SK-N-SH (cell line): Measurements from ENCODE around the gene COMT. TPM values are rescaled to one million over a fixed set of nuclear protein-coding genes. Genes with fewer than 3 reads are reported as not detected.

Experiments used
- CTCF ChIA-PET: fragments of 300-600, 350-600 bp; formaldehyde crosslinking; extraction: SDS; loops from one replicate; lab custom pipeline; 2021; lab: Yijun Ruan, JAX
- POLR2A ChIA-PET: fragments of 350-600 bp; sonication (Branson Sonifier 250); formaldehyde crosslinking; extraction: SDS; loops from one replicate; lab custom pipeline; 2020; ENCODE audit warnings: antibody characterized with exemption, inconsistent platforms; lab: Yijun Ruan, JAX
- DNase-seq: peaks from one replicate; pipeline ENCODE4 v3.0.0; 2012
- H2AFZ ChIP-seq: fragments of 200-600 bp; sonication (generic); 2 replicates; pipeline ENCODE4 v1.8.1; 2016; ENCODE audit warnings: antibody characterized with exemption, mild to moderate bottlenecking, low read depth
- H3F3A ChIP-seq: fragments of 200-600 bp; sonication (generic); replicated peaks from 2 replicates; pipeline ENCODE3; 2016; ENCODE audit warnings: antibody characterized with exemption, mild to moderate bottlenecking; ENCODE audit not compliant: insufficient read depth
- H3K27ac ChIP-seq, 2 experiments: fragments of 200-500 bp in 1 of 2; fragments of 200-600 bp in 1 of 2; sonication (Bioruptor generic) in 1 of 2; sonication (generic), shearing (Covaris generic) in 1 of 2; 2 replicates each; pipeline versions ENCODE4 v1.5.1 to v1.6.1; 2014 to 2016; ENCODE audit warnings: low read depth in 2 of 2, inconsistent platforms in 1 of 2, low read length in 1 of 2, mild to moderate bottlenecking in 1 of 2, mixed read lengths in 1 of 2
- H3K27me3 ChIP-seq: fragments of 200-600 bp; sonication (generic), shearing (Covaris generic); 2 replicates; pipeline ENCODE4 v1.6.1; 2016; ENCODE audit warnings: mixed run types; ENCODE audit not compliant: insufficient read depth
- H3K36me3 ChIP-seq, 2 experiments: fragments of 200-500 bp in 1 of 2; fragments of 200-600 bp in 1 of 2; sonication (Bioruptor generic) in 1 of 2; sonication (generic) in 1 of 2; replicated peaks in 1 of 2; 2 replicates each; pipeline versions ENCODE3 to v1.5.1; 2014 to 2016; ENCODE audit warnings: low read length in 1 of 2, mild to moderate bottlenecking in 1 of 2; ENCODE audit not compliant: insufficient read depth in 2 of 2, control insufficient read depth in 1 of 2
- H3K4me1 ChIP-seq, 2 experiments: fragments of 200-500 bp in 1 of 2; fragments of 200-600 bp in 1 of 2; sonication (Bioruptor generic) in 1 of 2; sonication (generic), shearing (Covaris generic) in 1 of 2; 2 replicates each; pipeline versions ENCODE4 v1.5.1 to v1.6.1; 2014 to 2016; ENCODE audit warnings: low read depth in 1 of 2, low read length in 1 of 2, mixed run types in 1 of 2; ENCODE audit not compliant: insufficient read depth in 2 of 2, control insufficient read depth in 1 of 2
- H3K4me2 ChIP-seq: fragments of 200-600 bp; sonication (generic), shearing (Covaris generic); 2 replicates; pipeline ENCODE4 v1.6.1; 2017; ENCODE audit warnings: mixed run types
- H3K4me3 ChIP-seq, 2 experiments: fragments of 200-500 bp in 1 of 2; fragments of 200-600 bp in 1 of 2; sonication (Bioruptor generic) in 1 of 2; sonication (generic), shearing (Covaris generic) in 1 of 2; 2 replicates each; pipeline versions ENCODE4 v1.5.1 to v1.8.1; 2014 to 2016; ENCODE audit warnings: low read depth in 2 of 2, inconsistent platforms in 1 of 2, low read length in 1 of 2, mild to moderate bottlenecking in 1 of 2, mixed read lengths in 1 of 2, moderate library complexity in 1 of 2
- H3K79me2 ChIP-seq: fragments of 200-600 bp; sonication (generic); 2 replicates; pipeline ENCODE4 v1.8.1; 2017; ENCODE audit warnings: mild to moderate bottlenecking; ENCODE audit not compliant: insufficient read depth
- H3K9ac ChIP-seq: fragments of 200-600 bp; sonication (generic); 2 replicates; pipeline ENCODE4 v1.6.1; 2017; ENCODE audit warnings: mixed run types
- H3K9me2 ChIP-seq: fragments of 200-600 bp; sonication (generic); 2 replicates; pipeline ENCODE4 v1.6.1; 2017; ENCODE audit warnings: mixed run types
- H3K9me3 ChIP-seq: fragments of 200-600 bp; sonication (generic); 2 replicates; pipeline ENCODE4 v1.6.1; 2017; ENCODE audit warnings: mixed run types, mild to moderate bottlenecking, moderate library complexity
- H4K20me1 ChIP-seq: fragments of 200-600 bp; sonication (generic); 2 replicates; pipeline ENCODE4 v1.6.1; 2017; ENCODE audit warnings: mild to moderate bottlenecking, mixed run types; ENCODE audit not compliant: insufficient read depth
- CTCF ChIP-seq: fragments of 200-600 bp; sonication (generic); IDR thresholded peaks from 2 replicates; pipeline ENCODE4 v1.6.1; 2017; ENCODE audit warnings: antibody characterized with exemption, mild to moderate bottlenecking, moderate library complexity
- RAD21 ChIP-seq: IDR thresholded peaks from 2 replicates; pipeline ENCODE4 v1.6.1; 2012; ENCODE audit warnings: mild to moderate bottlenecking, low read length
- USF1 ChIP-seq: IDR thresholded peaks from 2 replicates; pipeline ENCODE4 v1.4.0; 2012; ENCODE audit warnings: low read depth, borderline replicate concordance
- ZBTB33 ChIP-seq: IDR thresholded peaks from 2 replicates; pipeline ENCODE4 v1.4.0; 2012; ENCODE audit warnings: low read depth, borderline replicate concordance
- WGBS: methylation state at CpG from one replicate; pipeline ENCODE4 v1.1.6; 2017; ENCODE audit warnings: low lambda C conversion rate; 5-methylcytosine and 5-hydroxymethylcytosine counted together
- polyA plus RNA-seq, 3 experiments: library from polyadenylated mRNA; depleted of rRNA; stranded (reverse); fragments of >200 nt; gene quantifications; 2 replicates each; pipeline ENCODE4 v1.2.3, GENCODE V29; 2012

COMT gene
- polyA plus RNA-seq, 1 of the 3 experiments (the other 2 are of a cell fraction), result 343 TPM

GRCh38 chr22:19895160-19895849 lies 46.3 kb upstream of the COMT start:
- H3K4me3 ChIP-seq, result no peak overlapping the region
- no peak for DNase-seq
- H3K4me1 ChIP-seq, result peaks cover 29 to 62% of the 10 kb centered on the region in 2 experiments
- POLR2A ChIA-PET, result no interaction called here
- peaks cover 8% of the 10 kb centered on the region for H3F3A ChIP-seq
- TF ChIP-seq USF1, result no peak
- TF ChIP-seq, all 33 proteins: peak for 0
- no peak overlapping the region for H3K4me2 ChIP-seq
- no peak overlapping the region for H3K9ac ChIP-seq
- H4K20me1 ChIP-seq, result no peaks in the 10 kb centered on the region
- no peaks in the 10 kb centered on the region for H3K9me2 ChIP-seq
- WGBS, result 95% methylated on average over 8 of the region's 23 CpGs
- peaks cover 0 to 2% of the 10 kb centered on the region in 2 experiments for H3K36me3 ChIP-seq
- no peaks in the 10 kb centered on the region for H3K27me3 ChIP-seq
- H3K27ac ChIP-seq, result no peak overlapping the region
- H3K79me2 ChIP-seq, result no peaks in the 10 kb centered on the region
- H2AFZ ChIP-seq, result no peak overlapping the region
- no peaks in the 10 kb centered on the region for H3K9me3 ChIP-seq
- CTCF ChIA-PET, result interaction anchor here (1.6 to 4.9 kb wide), 2 partner anchors 10 to 165 kb away, joined by 8 to 45 read pairs; no protein-coding TSS in a partner anchor

- CTCF ChIA-PET, result interaction anchor here (0.7 to 4.9 kb wide), 8 partner anchors 9 to 166 kb away, joined by 3 to 45 read pairs (median 5); no protein-coding TSS in a partner anchor
- Histone ChIP-seq H3K9me3 (no peaks in the 10 kb centered on the region), H3K4me2 (no peak overlapping the region), H3K27ac (peak overlapping the region in 1 of 2 experiments; percentile 82; a peak in 2 of 4 replicates), H3K36me3 (peaks cover 0 to 2% of the 10 kb centered on the region in 2 experiments), H3K27me3 (no peaks in the 10 kb centered on the region), H3F3A (peaks cover 8% of the 10 kb centered on the region), H4K20me1 (no peaks in the 10 kb centered on the region), H3K9me2 (no peaks in the 10 kb centered on the region), H3K4me3 (no peak overlapping the region), H3K79me2 (no peaks in the 10 kb centered on the region), H3K4me1 (peaks cover 14 to 47% of the 10 kb centered on the region in 2 experiments; a peak in 3 of 4 replicates), H3K9ac (no peak overlapping the region), H2AFZ (no peak overlapping the region)
- 98% methylated on average over 5 of the region's 15 CpGs for WGBS
- no peak for TF ChIP-seq ZBTB33
- peak; percentile 28 for TF ChIP-seq RAD21
- no peak for TF ChIP-seq CTCF
- POLR2A ChIA-PET, result interaction anchor here (0.6 to 0.9 kb wide), 2 partner anchors 42 to 219 kb away, joined by 3 to 5 read pairs; partner anchors contain the start of genes GNB1L, RANBP1 and RTL10
- DNase-seq, result peak; percentile 81
Observed at GRCh38 chr22:19896665-19897355, 44.8 kb upstream of the COMT start.
